ENCODE results near the gene GUCY2C.

DNA sequence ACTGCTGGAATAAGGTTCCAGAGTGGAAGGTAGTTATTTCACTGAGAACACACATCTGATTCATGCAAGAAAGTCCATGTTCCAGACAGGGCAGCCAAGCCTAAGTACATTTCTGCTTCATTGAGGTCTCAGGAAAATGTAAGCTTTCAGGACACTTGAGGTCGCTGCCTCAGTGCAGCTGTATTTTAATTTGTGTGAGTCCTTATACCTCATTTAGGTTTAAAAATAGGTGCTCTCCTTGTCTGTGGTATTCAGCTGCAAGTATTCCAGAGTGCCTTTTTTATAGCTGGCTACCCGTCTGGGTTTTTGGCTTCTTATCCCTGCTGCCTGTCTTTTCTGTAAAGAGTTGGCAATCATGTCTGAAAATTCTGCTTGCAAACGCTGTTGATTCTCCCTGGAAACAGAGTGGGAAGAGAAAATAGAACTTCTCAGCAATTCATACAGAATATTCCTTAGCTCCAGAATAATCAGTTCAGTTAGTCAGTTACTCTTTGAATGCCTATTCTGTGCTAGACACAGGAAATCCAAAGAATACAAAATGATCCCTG is 83.4 kb downstream of the GUCY2C start:
- TF ChIP-seq, protein P1, sequence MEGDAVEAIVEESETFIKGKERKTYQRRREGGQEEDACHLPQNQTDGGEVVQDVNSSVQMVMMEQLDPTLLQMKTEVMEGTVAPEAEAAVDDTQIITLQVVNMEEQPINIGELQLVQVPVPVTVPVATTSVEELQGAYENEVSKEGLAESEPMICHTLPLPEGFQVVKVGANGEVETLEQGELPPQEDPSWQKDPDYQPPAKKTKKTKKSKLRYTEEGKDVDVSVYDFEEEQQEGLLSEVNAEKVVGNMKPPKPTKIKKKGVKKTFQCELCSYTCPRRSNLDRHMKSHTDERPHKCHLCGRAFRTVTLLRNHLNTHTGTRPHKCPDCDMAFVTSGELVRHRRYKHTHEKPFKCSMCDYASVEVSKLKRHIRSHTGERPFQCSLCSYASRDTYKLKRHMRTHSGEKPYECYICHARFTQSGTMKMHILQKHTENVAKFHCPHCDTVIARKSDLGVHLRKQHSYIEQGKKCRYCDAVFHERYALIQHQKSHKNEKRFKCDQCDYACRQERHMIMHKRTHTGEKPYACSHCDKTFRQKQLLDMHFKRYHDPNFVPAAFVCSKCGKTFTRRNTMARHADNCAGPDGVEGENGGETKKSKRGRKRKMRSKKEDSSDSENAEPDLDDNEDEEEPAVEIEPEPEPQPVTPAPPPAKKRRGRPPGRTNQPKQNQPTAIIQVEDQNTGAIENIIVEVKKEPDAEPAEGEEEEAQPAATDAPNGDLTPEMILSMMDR (conservative IDR thresholded peaks at IDR 0.05; ENCODE audit: low read depth, low read length), result no peak
- no peak for TF ChIP-seq EZH2 (IDR thresholded peaks at IDR 0.05; ENCODE audit: low read length, unreplicated experiment)
- TF ChIP-seq EZH2phosphoT487 (IDR thresholded peaks at IDR 0.05; ENCODE audit: borderline replicate concordance, low read length), result no peak
